Measurements from ENCODE around the gene ENTHD1.
"Not testable (repeated sequence)": the region's sequence is repeated elsewhere in the genome, so short reads cannot be mapped to it uniquely, and the experiment has no call there.

The ENTHD1 gene

DNA sequence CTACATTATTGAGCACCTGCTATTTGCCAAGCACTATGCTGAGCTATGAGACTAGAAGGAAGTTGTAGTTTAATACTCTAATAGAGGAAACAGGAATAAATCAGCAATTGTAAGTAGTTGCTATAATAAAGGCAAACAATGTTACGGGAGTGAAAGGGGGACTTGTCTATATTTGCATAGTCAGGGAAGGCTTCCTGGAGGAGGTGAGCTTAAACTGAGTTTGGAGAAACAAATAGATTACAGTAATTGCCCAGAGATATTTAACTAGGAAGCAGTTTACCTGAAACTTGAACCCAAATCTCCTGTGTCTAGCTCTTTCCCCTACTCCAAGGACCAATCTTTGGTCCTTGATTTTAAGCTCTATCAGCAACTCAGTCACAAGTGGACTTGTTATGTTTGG lies 2.1 kb upstream of the ENTHD1 start:
- H3K4me3 ChIP-seq (ENCODE audit: low read depth, low read length), result no peak overlapping the region
- no peaks in the 10 kb centered on the region for H3K4me1 ChIP-seq (ENCODE audit: control insufficient read depth, insufficient read depth, low read length)
- H3K9ac ChIP-seq (ENCODE audit: low read depth, low read length), result no peak overlapping the region

DNA sequence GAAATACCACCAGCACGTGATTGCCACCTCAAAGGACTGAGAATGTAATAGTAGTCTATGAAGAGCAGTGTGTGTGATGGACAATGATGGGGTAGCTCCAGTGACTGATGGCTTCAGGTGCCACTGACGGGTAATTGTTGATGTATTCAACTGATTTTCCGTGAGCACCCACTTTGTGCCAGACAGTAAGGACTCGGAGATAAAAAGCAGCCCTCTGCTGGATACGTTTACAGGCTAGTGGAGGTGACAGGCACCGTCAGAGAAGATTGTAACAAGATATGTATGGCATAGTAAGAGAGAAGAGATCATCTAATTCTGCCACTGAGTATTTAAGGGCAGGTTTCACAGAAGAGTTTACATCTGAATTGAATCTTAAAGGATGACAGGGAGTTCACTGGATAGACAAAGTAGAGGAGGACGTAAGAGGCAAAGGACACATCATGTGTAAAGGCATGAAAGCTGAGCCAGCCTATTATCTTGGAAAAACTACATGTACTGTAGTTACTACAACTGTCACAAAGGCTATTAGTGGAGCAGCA lies 1.1 kb upstream of the ENTHD1 start:
- no peaks in the 10 kb centered on the region for H3K4me1 ChIP-seq (ENCODE audit: control insufficient read depth, insufficient read depth, low read length)
- no peak overlapping the region for H3K4me3 ChIP-seq (ENCODE audit: low read depth, low read length)
- H3K9me3 ChIP-seq (ENCODE audit: control insufficient read depth, insufficient read depth, low read length), result no peaks in the 10 kb centered on the region
- no peaks in the 10 kb centered on the region for H3K27me3 ChIP-seq (ENCODE audit: control insufficient read depth, insufficient read depth, low read length)
- H3K9ac ChIP-seq (ENCODE audit: low read depth, low read length), result no peak overlapping the region
- no peaks in the 10 kb centered on the region for H3K36me3 ChIP-seq (ENCODE audit: control insufficient read depth, insufficient read depth, low read length)

More for the DNA sequence above, 2.1 kb upstream of the ENTHD1 start:
- no peaks in the 10 kb centered on the region for H3K36me3 ChIP-seq (ENCODE audit: control insufficient read depth, insufficient read depth, low read length)
- H3K9me3 ChIP-seq (ENCODE audit: control insufficient read depth, insufficient read depth, low read length), result no peaks in the 10 kb centered on the region
- H3K27me3 ChIP-seq (ENCODE audit: control insufficient read depth, insufficient read depth, low read length), result no peaks in the 10 kb centered on the region

DNA sequence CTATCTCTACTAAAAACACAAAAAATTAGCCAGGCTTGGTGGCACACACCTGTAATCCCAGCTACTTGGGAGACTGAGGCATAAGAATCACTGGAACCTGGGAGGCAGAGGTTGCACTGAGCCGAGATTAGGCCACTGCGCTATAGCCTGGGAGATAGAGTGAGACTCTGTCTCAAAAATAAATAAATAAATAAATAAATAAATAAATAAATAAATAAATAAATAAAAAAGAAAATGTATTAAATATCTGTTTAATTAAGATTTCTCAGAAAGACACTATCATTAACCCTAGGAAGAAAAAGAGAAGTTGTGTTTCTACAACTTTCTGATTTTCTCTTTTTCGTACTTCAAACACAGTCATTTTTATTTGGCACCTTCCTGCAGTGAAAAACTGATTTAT lies 3.6 kb downstream of the ENTHD1 start:
- H3K27me3 ChIP-seq (ENCODE audit: control insufficient read depth, insufficient read depth, low read length), result not testable (repeated sequence)

GRCh38 chr22:39883057-39883456 lies 10.5 kb downstream of the ENTHD1 start:
- no peak overlapping the region for H3K9ac ChIP-seq (ENCODE audit: low read depth, low read length)

More for the DNA sequence above, 3.6 kb downstream of the ENTHD1 start:
- not testable (repeated sequence) for H3K4me3 ChIP-seq (ENCODE audit: low read depth, low read length); H3K4me1 ChIP-seq (ENCODE audit: control insufficient read depth, insufficient read depth, low read length); H3K9me3 ChIP-seq (ENCODE audit: control insufficient read depth, insufficient read depth, low read length); H3K36me3 ChIP-seq (ENCODE audit: control insufficient read depth, insufficient read depth, low read length); H3K9ac ChIP-seq (ENCODE audit: low read depth, low read length)

GRCh38 chr22:39880722-39881121 lies 12.8 kb downstream of the ENTHD1 start:
- H3K9me3 ChIP-seq (ENCODE audit: control insufficient read depth, insufficient read depth, low read length), result no peaks in the 10 kb centered on the region
- no peaks in the 10 kb centered on the region for H3K4me1 ChIP-seq (ENCODE audit: control insufficient read depth, insufficient read depth, low read length)
- H3K9ac ChIP-seq (ENCODE audit: low read depth, low read length), result no peak overlapping the region
- no peaks in the 10 kb centered on the region for H3K27me3 ChIP-seq (ENCODE audit: control insufficient read depth, insufficient read depth, low read length)
- H3K36me3 ChIP-seq (ENCODE audit: control insufficient read depth, insufficient read depth, low read length), result no peaks in the 10 kb centered on the region
- no peak overlapping the region for H3K4me3 ChIP-seq (ENCODE audit: low read depth, low read length)

More at GRCh38 chr22:39883057-39883456, 10.5 kb downstream of the ENTHD1 start:
- Histone ChIP-seq H3K9me3 (ENCODE audit: control insufficient read depth, insufficient read depth, low read length) (no peaks in the 10 kb centered on the region), H3K4me3 (ENCODE audit: low read depth, low read length) (no peak overlapping the region), H3K27me3 (ENCODE audit: control insufficient read depth, insufficient read depth, low read length) (no peaks in the 10 kb centered on the region), H3K36me3 (ENCODE audit: control insufficient read depth, insufficient read depth, low read length) (no peaks in the 10 kb centered on the region), H3K4me1 (ENCODE audit: control insufficient read depth, insufficient read depth, low read length) (no peaks in the 10 kb centered on the region)

DNA sequence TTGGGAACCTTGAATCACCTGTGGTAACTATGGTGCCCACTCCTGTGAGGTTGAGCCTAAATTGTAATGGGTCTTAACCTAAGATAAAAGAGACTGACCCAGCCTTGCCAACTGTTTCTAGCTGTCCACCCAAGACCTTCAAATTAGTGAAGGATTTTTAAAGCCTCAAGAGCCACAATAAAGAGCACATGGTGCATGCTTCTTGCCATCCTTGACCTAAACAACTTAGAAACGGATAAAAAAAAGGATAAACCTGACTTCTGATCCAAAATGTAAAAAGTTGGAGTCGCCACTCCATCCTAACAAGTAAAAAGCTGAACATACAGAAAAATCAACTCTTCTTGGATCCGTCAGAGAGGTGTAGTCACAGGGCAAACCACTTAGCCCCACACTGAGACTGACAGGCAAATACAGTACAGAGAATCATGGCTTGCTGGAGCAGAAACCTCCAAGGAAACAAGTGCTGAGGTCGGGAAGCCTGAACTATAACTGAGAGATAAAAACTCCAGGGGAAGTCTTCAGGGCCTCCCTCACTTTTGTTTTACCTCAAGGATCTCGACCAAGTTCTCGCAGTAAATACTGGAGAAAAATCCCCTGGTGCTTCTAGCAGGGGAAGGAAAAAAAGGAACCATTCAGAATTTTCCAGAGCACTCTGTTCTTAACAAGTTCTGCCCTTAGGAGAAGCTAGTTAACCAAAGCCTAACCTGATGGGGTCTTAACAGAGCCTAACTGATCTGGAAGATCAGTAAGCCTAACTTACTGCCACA lies 16.3 kb downstream of the ENTHD1 start:
- H3K9ac ChIP-seq (ENCODE audit: low read depth, low read length), result no peak overlapping the region
- H3K36me3 ChIP-seq (ENCODE audit: control insufficient read depth, insufficient read depth, low read length), result no peaks in the 10 kb centered on the region
- H3K27me3 ChIP-seq (ENCODE audit: control insufficient read depth, insufficient read depth, low read length), result no peaks in the 10 kb centered on the region
- H3K9me3 ChIP-seq (ENCODE audit: control insufficient read depth, insufficient read depth, low read length), result no peaks in the 10 kb centered on the region
- no peak overlapping the region for H3K4me3 ChIP-seq (ENCODE audit: low read depth, low read length)
- H3K4me1 ChIP-seq (ENCODE audit: control insufficient read depth, insufficient read depth, low read length), result no peaks in the 10 kb centered on the region

GRCh38 chr22:39875176-39875885 lies 18.2 kb downstream of the ENTHD1 start:
- H3K9me3 ChIP-seq (ENCODE audit: control insufficient read depth, insufficient read depth, low read length); H3K27me3 ChIP-seq (ENCODE audit: control insufficient read depth, insufficient read depth, low read length); H3K36me3 ChIP-seq (ENCODE audit: control insufficient read depth, insufficient read depth, low read length); H3K4me1 ChIP-seq (ENCODE audit: control insufficient read depth, insufficient read depth, low read length); H3K9ac ChIP-seq (ENCODE audit: low read depth, low read length); H3K4me3 ChIP-seq (ENCODE audit: low read depth, low read length): not testable (repeated sequence)

- H3K4me1 ChIP-seq (ENCODE audit: control insufficient read depth, insufficient read depth, low read length), result no peaks in the 10 kb centered on the region
- no peak overlapping the region for H3K4me3 ChIP-seq (ENCODE audit: low read depth, low read length)
- H3K9me3 ChIP-seq (ENCODE audit: control insufficient read depth, insufficient read depth, low read length), result no peaks in the 10 kb centered on the region
- no peaks in the 10 kb centered on the region for H3K36me3 ChIP-seq (ENCODE audit: control insufficient read depth, insufficient read depth, low read length)
- H3K9ac ChIP-seq (ENCODE audit: low read depth, low read length), result no peak overlapping the region
- H3K27me3 ChIP-seq (ENCODE audit: control insufficient read depth, insufficient read depth, low read length), result no peaks in the 10 kb centered on the region
Measured at GRCh38 chr22:39873965-39874364, 19.6 kb downstream of the ENTHD1 start.

DNA sequence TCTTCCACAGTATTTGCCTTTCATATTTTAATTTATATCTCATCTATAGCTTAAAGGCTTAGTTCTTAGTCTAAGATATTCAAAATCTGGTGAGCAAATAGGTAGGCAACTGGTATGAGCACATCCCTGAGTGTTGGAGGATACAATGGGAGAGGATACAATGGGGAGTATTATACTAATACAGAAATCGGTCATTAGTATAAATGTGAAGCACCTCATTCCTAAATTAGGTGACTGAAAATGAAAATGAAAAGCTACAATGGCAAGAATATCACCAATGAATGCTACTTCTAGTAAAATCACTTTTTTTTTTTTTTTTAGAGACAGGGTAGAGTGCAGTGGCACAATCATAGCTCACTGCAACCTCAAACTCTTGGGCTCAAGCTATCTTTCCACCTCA lies 21.0 kb downstream of the ENTHD1 start:
- Histone ChIP-seq H3K27me3 (ENCODE audit: control insufficient read depth, insufficient read depth, low read length) (no peaks in the 10 kb centered on the region), H3K9ac (ENCODE audit: low read depth, low read length) (no peak overlapping the region), H3K36me3 (ENCODE audit: control insufficient read depth, insufficient read depth, low read length) (no peaks in the 10 kb centered on the region), H3K9me3 (ENCODE audit: control insufficient read depth, insufficient read depth, low read length) (no peaks in the 10 kb centered on the region), H3K4me1 (ENCODE audit: control insufficient read depth, insufficient read depth, low read length) (no peaks in the 10 kb centered on the region), H3K4me3 (ENCODE audit: low read depth, low read length) (no peak overlapping the region)

GRCh38 chr22:39871008-39871798 lies 22.4 kb downstream of the ENTHD1 start:
- Histone ChIP-seq H3K36me3 (ENCODE audit: control insufficient read depth, insufficient read depth, low read length) (no peaks in the 10 kb centered on the region), H3K4me3 (ENCODE audit: low read depth, low read length) (no peak overlapping the region), H3K27me3 (ENCODE audit: control insufficient read depth, insufficient read depth, low read length) (no peaks in the 10 kb centered on the region), H3K9me3 (ENCODE audit: control insufficient read depth, insufficient read depth, low read length) (no peaks in the 10 kb centered on the region), H3K4me1 (ENCODE audit: control insufficient read depth, insufficient read depth, low read length) (no peaks in the 10 kb centered on the region), H3K9ac (ENCODE audit: low read depth, low read length) (no peak overlapping the region)

DNA sequence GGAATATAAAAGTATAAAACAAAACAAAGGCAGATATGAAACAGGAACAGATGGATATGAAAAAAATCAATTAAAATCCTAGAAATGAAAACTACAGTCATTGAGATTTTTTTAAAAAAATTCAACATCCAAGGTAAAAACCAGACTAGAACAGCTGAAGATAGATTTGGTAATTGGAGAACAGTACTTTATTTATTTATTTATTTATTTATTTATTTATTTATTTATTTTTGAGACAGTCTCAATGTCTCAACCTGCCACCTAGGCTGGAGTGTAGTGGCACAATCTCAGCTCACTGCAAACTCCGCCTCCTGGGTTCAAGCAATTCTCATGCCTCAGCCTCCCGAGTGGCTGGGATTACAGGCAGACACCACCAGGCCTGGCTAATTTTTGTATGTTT lies 23.8 kb downstream of the ENTHD1 start:
- H3K9ac ChIP-seq (ENCODE audit: low read depth, low read length); H3K27me3 ChIP-seq (ENCODE audit: control insufficient read depth, insufficient read depth, low read length); H3K4me1 ChIP-seq (ENCODE audit: control insufficient read depth, insufficient read depth, low read length); H3K36me3 ChIP-seq (ENCODE audit: control insufficient read depth, insufficient read depth, low read length); H3K9me3 ChIP-seq (ENCODE audit: control insufficient read depth, insufficient read depth, low read length); H3K4me3 ChIP-seq (ENCODE audit: low read depth, low read length): not testable (repeated sequence)

All from iPS-15b (cell line).